H9 (cell line): ENCODE measurements around the gene MOB1B. TPM values are rescaled to one million over a fixed set of nuclear protein-coding genes. Genes with fewer than 3 reads are reported as not detected.

ENCODE experiments used
- DNase-seq: peaks from one replicate; pipeline ENCODE4 v3.0.0-alpha.2; 2017
- H2AFZ ChIP-seq: one replicate; pipeline ENCODE4 v1.6.1; 2013; ENCODE audit warnings: mild to moderate bottlenecking, low read length, control low read depth, moderate library complexity
- H2AK5ac ChIP-seq: 2 replicates; pipeline ENCODE4 v1.6.1; 2013; ENCODE audit warnings: low read length, control low read depth, mixed read lengths; ENCODE audit not compliant: insufficient read length
- H2BK120ac ChIP-seq: one replicate; pipeline ENCODE4 v1.6.1; 2013; ENCODE audit warnings: low read depth, mild to moderate bottlenecking, low read length, control low read depth, inconsistent platforms; ENCODE audit not compliant: poor library complexity, severe bottlenecking
- H2BK12ac ChIP-seq: 2 replicates; pipeline ENCODE4 v1.6.1; 2013; ENCODE audit warnings: low read length, control low read depth, mixed read lengths, low read depth; ENCODE audit not compliant: insufficient read length
- H2BK15ac ChIP-seq: 2 replicates; pipeline ENCODE4 v1.6.1; 2013; ENCODE audit warnings: low read depth, low read length, control low read depth
- H2BK20ac ChIP-seq: one replicate; pipeline ENCODE4 v1.6.1; 2013; ENCODE audit warnings: low read depth, mild to moderate bottlenecking, low read length, control low read depth, inconsistent platforms; ENCODE audit not compliant: poor library complexity, severe bottlenecking
- H2BK5ac ChIP-seq: 2 replicates; pipeline ENCODE4 v1.6.1; 2013; ENCODE audit warnings: low read length, control low read depth, mixed read lengths; ENCODE audit not compliant: insufficient read length
- H3K14ac ChIP-seq: 2 replicates; pipeline ENCODE4 v1.6.1; 2013; ENCODE audit warnings: low read length, control low read depth; ENCODE audit not compliant: insufficient read depth
- H3K18ac ChIP-seq: 2 replicates; pipeline ENCODE4 v1.6.1; 2013; ENCODE audit warnings: low read depth, mild to moderate bottlenecking, mixed read lengths, low read length, control low read depth; ENCODE audit not compliant: insufficient read length
- H3K23ac ChIP-seq: 2 replicates; pipeline ENCODE4 v1.6.1; 2013; ENCODE audit warnings: low read length, control low read depth, mixed read lengths, low read depth; ENCODE audit not compliant: insufficient read length
- H3K23me2 ChIP-seq: 2 replicates; pipeline ENCODE4 v1.6.1; 2013; ENCODE audit warnings: low read depth, mild to moderate bottlenecking, mixed read lengths, low read length, control low read depth; ENCODE audit not compliant: insufficient read length, poor library complexity, severe bottlenecking
- H3K27ac ChIP-seq: 2 replicates; pipeline ENCODE4 v1.5.1; 2013; ENCODE audit warnings: low read length, control low read depth, mixed read lengths, low read depth; ENCODE audit not compliant: insufficient read length
- H3K27me3 ChIP-seq: 2 replicates; pipeline ENCODE4 v1.6.1; 2013; ENCODE audit warnings: low read length, control low read depth, inconsistent platforms; ENCODE audit not compliant: insufficient read depth
- H3K4ac ChIP-seq: 2 replicates; pipeline ENCODE4 v1.6.1; 2013; ENCODE audit warnings: low read depth, mild to moderate bottlenecking, control low read depth, inconsistent platforms, low read length, moderate library complexity
- H3K4me1 ChIP-seq: 2 replicates; pipeline ENCODE4 v1.6.1; 2013; ENCODE audit warnings: low read length, control low read depth, inconsistent platforms; ENCODE audit not compliant: insufficient read depth
- H3K4me2 ChIP-seq: 2 replicates; pipeline ENCODE4 v1.6.1; 2013; ENCODE audit warnings: low read length, control low read depth, mixed read lengths; ENCODE audit not compliant: insufficient read length, insufficient read depth
- H3K56ac ChIP-seq: 2 replicates; pipeline ENCODE4 v1.6.1; 2013; ENCODE audit warnings: low read depth, mild to moderate bottlenecking, mixed read lengths, low read length, control low read depth; ENCODE audit not compliant: insufficient read length
- H3K79me1 ChIP-seq: 2 replicates; pipeline ENCODE4 v1.6.1; 2013; ENCODE audit warnings: low read depth, mild to moderate bottlenecking, moderate library complexity, low read length, control low read depth, inconsistent platforms; ENCODE audit not compliant: insufficient read depth, poor library complexity, severe bottlenecking
- H3K79me2 ChIP-seq: 2 replicates; pipeline ENCODE4 v1.6.1; 2013; ENCODE audit warnings: low read length, control low read depth, inconsistent platforms; ENCODE audit not compliant: insufficient read depth
- H3K9ac ChIP-seq: 2 replicates; pipeline ENCODE4 v1.6.1; 2013; ENCODE audit warnings: low read length, control low read depth, mixed read lengths; ENCODE audit not compliant: insufficient read length; ENCODE audit errors: extremely low read depth
- H3K9me3 ChIP-seq: one replicate; pipeline ENCODE4 v1.6.1; 2013; ENCODE audit warnings: low read depth, low read length, inconsistent platforms; ENCODE audit not compliant: control insufficient read depth
- H3T11ph ChIP-seq: one replicate; pipeline ENCODE4 v1.6.1; 2013; ENCODE audit warnings: mild to moderate bottlenecking, low read length, control low read depth, inconsistent platforms
- H4K20me1 ChIP-seq: one replicate; pipeline ENCODE4 v1.6.1; 2013; ENCODE audit not compliant: control insufficient read depth, insufficient read length, insufficient read depth
- H4K5ac ChIP-seq: 2 replicates; pipeline ENCODE4 v1.6.1; 2013; ENCODE audit warnings: low read depth, mild to moderate bottlenecking, mixed read lengths, low read length, control low read depth; ENCODE audit not compliant: insufficient read length
- H4K8ac ChIP-seq: replicated peaks from 2 replicates; pipeline ENCODE4 v1.6.1; 2013; ENCODE audit warnings: low read length, control low read depth, mixed read lengths, low read depth; ENCODE audit not compliant: insufficient read length
- H4K91ac ChIP-seq: 2 replicates; pipeline ENCODE4 v1.6.1; 2013; ENCODE audit warnings: low read depth, mild to moderate bottlenecking, moderate library complexity, mixed read lengths, low read length, control low read depth; ENCODE audit not compliant: insufficient read length
- H3K27ac Mint-ChIP-seq, 3 experiments: 2 replicates in 2 of 3; 3 replicates in 1 of 3; pipeline ENCODE4 v1.8.0; 2020 to 2021; ENCODE audit warnings: mixed read lengths in 3 of 3, mild to moderate bottlenecking in 1 of 3, moderate library complexity in 1 of 3
- H3K27me3 Mint-ChIP-seq: 2 replicates; pipeline ENCODE4 v1.8.0; 2021; ENCODE audit warnings: low read depth, mild to moderate bottlenecking, moderate library complexity, mixed read lengths
- H3K36me3 Mint-ChIP-seq, 3 experiments: 2 replicates in 2 of 3; 3 replicates in 1 of 3; pipeline ENCODE4 v1.8.0; 2020 to 2021; ENCODE audit warnings: low read depth in 3 of 3, mixed read lengths in 3 of 3; ENCODE audit not compliant: insufficient read depth in 1 of 3
- H3K4me1 Mint-ChIP-seq, 2 experiments: 2 replicates each; pipeline ENCODE4 v1.8.0; 2020; ENCODE audit warnings: mixed read lengths in 2 of 2
- H3K4me3 Mint-ChIP-seq, 2 experiments: 2 replicates in 1 of 2; 3 replicates in 1 of 2; pipeline ENCODE4 v1.8.0; 2020 to 2021; ENCODE audit warnings: mild to moderate bottlenecking in 2 of 2, mixed read lengths in 2 of 2, moderate library complexity in 1 of 2
- H3K9me3 Mint-ChIP-seq, 2 experiments: 2 replicates in 1 of 2; 3 replicates in 1 of 2; pipeline ENCODE4 v1.8.0; 2020; ENCODE audit warnings: mild to moderate bottlenecking in 2 of 2, mixed read lengths in 2 of 2, moderate library complexity in 1 of 2
- WGBS: extraction: QIAGEN DNeasy Blood & Tissue Kit; methylation state at CpG from one replicate; pipeline ENCODE4 v1.1.7; 2013; ENCODE audit warnings: missing lambda C conversion rate, low lambda C conversion rate, mixed read lengths; ENCODE audit not compliant: insufficient read length; ENCODE audit errors: extremely low coverage; 5-methylcytosine and 5-hydroxymethylcytosine counted together
- total RNA-seq: library from RNA; stranded (reverse); gene quantifications from 2 replicates; pipeline ENCODE4 v1.2.1, GENCODE V29; 2021
- TF ChIP-seq, protein P1 (sequence below): fragments of 200-600 bp; sonication (generic); conservative IDR thresholded peaks from 3 replicates; pipeline ENCODE4 v1.8.0; 2021; ENCODE audit warnings: antibody characterized with exemption, mild to moderate bottlenecking

The MOB1B gene
- total RNA-seq, 1 experiment from 2014 or later = 30.3 TPM

DNA sequence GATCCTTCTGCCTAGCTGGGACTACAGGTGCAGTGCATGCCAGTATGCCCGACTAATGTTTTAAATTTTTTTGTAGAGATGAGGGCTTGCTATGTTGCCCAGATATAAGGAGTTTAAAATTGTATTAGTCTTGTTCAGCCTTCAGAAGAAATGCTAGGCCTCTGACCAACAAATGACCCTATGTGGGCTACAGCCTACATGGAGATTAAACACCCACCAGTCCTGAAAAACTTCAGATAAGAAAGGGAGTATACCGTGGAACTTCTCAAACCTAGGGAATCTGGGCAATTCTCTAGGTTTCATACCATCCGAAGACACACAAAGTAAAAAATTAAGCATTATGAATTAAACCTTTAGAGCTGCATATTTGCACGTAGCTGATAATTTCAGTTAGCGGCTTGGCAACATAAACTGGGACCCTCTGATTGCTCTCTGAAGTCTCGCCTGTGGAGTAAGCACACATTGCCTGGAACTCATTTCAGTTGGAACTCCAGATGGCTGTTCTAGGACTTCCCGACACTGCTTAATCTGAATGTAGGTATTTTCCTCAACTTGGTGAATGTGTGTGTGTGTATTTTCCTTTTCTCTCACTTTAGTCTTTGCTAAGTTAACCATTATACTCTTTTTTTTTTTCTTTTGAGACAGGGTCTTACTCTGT is 33.0 kb downstream of the MOB1B start:
- Histone ChIP-seq H4K20me1 (no peaks in the 10 kb centered on the region), H2AFZ (no peak overlapping the region), H3K14ac (no peak overlapping the region), H3K18ac (no peak overlapping the region), H3K9ac (no peak overlapping the region), H2BK12ac (no peak overlapping the region), H2BK15ac (no peak overlapping the region), H3K23ac (no peak overlapping the region), H3K9me3 (no peaks in the 10 kb centered on the region), H3K79me1 (peaks cover 4% of the 10 kb centered on the region), H3K23me2 (no peaks in the 10 kb centered on the region), H3K79me2 (peaks cover 3% of the 10 kb centered on the region; the same call in 1 of the 2 replicates), H3K27ac (no peak overlapping the region), H2BK120ac (no peak overlapping the region), H3K27me3 (no peaks in the 10 kb centered on the region), H2BK20ac (no peak overlapping the region), H3K56ac (no peak overlapping the region), H4K8ac (no peak overlapping the region), H4K91ac (no peak overlapping the region), H2AK5ac (no peak overlapping the region), H3T11ph (no peak overlapping the region), H3K4me1 (peaks cover 2% of the 10 kb centered on the region; the same call in 1 of the 2 replicates), H3K4me2 (no peak overlapping the region), H3K4ac (no peak overlapping the region), H2BK5ac (no peak overlapping the region), H4K5ac (no peak overlapping the region)
- no peak overlapping the region for H3K4me3 Mint-ChIP-seq
- peaks cover 4 to 10% (median 6%) of the 10 kb centered on the region in 3 experiments; a peak in 5 of 7 replicates for H3K36me3 Mint-ChIP-seq
- H3K9me3 Mint-ChIP-seq = no peaks in the 10 kb centered on the region
- TF ChIP-seq, protein P1, sequence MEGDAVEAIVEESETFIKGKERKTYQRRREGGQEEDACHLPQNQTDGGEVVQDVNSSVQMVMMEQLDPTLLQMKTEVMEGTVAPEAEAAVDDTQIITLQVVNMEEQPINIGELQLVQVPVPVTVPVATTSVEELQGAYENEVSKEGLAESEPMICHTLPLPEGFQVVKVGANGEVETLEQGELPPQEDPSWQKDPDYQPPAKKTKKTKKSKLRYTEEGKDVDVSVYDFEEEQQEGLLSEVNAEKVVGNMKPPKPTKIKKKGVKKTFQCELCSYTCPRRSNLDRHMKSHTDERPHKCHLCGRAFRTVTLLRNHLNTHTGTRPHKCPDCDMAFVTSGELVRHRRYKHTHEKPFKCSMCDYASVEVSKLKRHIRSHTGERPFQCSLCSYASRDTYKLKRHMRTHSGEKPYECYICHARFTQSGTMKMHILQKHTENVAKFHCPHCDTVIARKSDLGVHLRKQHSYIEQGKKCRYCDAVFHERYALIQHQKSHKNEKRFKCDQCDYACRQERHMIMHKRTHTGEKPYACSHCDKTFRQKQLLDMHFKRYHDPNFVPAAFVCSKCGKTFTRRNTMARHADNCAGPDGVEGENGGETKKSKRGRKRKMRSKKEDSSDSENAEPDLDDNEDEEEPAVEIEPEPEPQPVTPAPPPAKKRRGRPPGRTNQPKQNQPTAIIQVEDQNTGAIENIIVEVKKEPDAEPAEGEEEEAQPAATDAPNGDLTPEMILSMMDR = no peak
- no peaks in the 10 kb centered on the region for H3K27me3 Mint-ChIP-seq
- no CpG with 5 or more reads among the region's 7 CpGs for WGBS
- no peak overlapping the region for H3K27ac Mint-ChIP-seq
- H3K4me1 Mint-ChIP-seq = peaks cover 13 to 14% of the 10 kb centered on the region in 2 experiments
- DNase-seq = no peak
